DOHH2 (cell line): ENCODE data around the gene WDR70.

ENCODE experiments used
- CTCF ChIP-seq: fragments of 200-600 bp; sonication (generic); IDR thresholded peaks from one replicate; pipeline ENCODE4 v1.5.1; 2014; ENCODE audit warnings: antibody characterized with exemption, mild to moderate bottlenecking, low read depth, low read length; ENCODE audit not compliant: poor library complexity, severe bottlenecking
- EZH2phosphoT487 ChIP-seq: fragments of 200-600 bp; sonication (generic); IDR thresholded peaks from 2 replicates; pipeline ENCODE4 v1.6.1; 2017; ENCODE audit warnings: borderline replicate concordance, mild to moderate bottlenecking, antibody characterized with exemption, low read length, moderate library complexity, mixed read lengths

GRCh38 chr5:37477426-37477825 is 98.3 kb downstream of the WDR70 start:
- no peak for TF ChIP-seq CTCF
- no peak for TF ChIP-seq EZH2phosphoT487
